Effector CD4-positive, alpha-beta T cell (primary cell): ENCODE results near the gene UFM1.
"Not testable (repeated sequence)": the region's sequence is repeated elsewhere in the genome, so short reads cannot be mapped to it uniquely, and the experiment has no call there.

Experiments used
- DNase-seq: peaks from one replicate; pipeline ENCODE4 v3.0.0-alpha.2; 2020

UFM1 gene

DNA sequence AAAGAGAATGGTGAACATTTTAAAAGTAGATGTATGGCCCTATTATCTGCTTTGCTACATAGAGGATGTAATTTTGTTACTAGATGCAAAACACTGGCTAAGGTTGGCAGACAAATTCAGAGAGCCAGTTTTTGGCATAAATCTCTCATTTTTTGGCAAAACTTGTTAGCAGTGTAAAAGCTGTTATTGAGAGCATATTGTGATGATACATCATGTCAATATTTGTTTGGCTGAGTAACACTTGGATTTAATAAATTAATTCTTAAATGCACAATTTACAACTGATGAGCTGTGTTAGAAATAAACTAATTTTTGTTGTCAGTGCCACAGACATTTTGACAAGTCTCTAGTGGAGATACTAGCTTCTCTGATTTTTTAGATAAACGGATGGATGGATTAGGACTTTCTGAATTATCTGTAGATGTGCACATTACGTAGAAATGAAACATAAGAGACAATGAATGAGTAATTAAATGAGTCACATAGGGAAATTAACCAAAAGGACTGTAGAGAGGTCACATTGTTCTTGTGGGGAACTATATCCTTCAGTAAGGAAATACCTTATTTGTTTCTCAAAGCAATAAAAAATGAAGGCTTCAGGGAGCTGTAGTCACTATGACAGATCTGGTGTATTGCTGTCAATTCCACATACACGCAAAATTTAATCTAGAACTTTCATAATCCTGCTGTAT is 17.4 kb downstream of the UFM1 start:
- DNase-seq = no peak

GRCh38 chr13:38369058-38369457 is 19.4 kb downstream of the UFM1 start:
- DNase-seq = no peak

DNA sequence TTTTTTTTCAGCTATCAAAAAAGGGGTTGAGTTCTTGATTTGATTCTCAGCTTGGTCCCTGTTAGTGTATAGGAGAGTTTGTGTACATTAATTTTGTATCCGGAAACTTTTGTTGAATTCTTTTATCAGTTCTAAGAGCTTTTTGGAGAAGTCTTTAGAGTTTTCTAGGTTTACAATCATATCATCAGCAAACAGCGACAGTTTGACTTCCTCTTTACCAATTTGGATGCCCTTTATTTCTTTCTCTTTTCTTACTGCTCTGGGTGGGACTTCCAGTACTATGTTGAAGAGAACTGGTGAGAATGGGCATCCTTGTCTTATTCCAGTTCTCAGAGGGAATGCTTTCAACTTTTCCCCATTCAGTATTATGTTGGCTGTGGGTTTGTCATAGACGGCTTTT is 20.4 kb downstream of the UFM1 start:
- DNase-seq = not testable (repeated sequence)

DNA sequence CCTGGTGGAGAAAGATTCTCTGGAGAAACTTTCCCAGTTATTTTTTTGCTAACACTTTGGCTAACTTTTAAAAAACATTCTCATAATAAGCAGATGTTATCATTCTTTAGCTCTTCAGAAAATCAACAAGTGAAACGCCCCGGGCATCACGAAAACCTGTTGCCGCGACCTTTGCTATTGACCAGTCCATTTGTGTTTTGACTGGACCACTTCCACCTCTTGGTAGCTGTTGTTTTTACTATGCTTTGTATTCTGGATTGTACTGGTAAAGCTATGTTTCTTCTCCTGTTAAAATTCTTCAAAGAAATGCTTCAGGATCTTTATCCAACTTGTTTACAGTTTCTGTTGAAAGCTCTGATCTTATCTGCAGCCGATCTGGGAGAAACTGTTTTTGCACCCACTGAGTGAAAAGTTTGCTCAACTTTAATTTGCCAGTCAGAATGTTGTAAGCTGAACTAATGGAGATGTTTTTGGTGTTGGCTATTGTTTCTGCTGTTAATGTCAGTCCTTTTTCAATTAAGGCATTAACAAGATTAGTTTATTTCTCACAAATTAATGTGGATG is 23.3 kb downstream of the UFM1 start:
- no peak for DNase-seq

- no peak for DNase-seq
Observed at GRCh38 chr13:38376546-38376945, 26.9 kb downstream of the UFM1 start.

DNA sequence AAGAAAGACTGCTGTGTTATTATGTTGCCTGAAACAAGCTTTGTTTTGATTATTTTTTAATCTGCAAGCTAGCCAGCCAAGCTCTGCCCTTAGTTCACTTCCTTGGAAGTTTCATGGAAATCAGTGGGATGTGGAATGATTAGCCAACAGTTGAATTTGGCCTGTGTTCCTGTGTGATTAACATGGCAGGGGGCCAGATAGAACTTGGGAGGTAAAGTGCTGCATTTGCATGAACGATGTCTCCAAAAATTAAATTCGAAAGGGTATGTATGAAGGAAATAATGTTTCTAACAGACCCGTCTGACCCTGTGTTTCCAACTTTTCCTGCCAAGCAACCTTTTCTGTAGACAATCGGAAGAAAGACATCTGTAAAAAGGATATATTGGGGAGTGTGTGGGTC is 32.2 kb downstream of the UFM1 start:
- DNase-seq = no peak

GRCh38 chr13:38382946-38383345 is 33.3 kb downstream of the UFM1 start:
- no peak for DNase-seq

- no peak for DNase-seq
Observed at GRCh38 chr13:38384171-38384570, 34.5 kb downstream of the UFM1 start.

GRCh38 chr13:38385153-38385891 is 35.7 kb downstream of the UFM1 start:
- no peak for DNase-seq

DNA sequence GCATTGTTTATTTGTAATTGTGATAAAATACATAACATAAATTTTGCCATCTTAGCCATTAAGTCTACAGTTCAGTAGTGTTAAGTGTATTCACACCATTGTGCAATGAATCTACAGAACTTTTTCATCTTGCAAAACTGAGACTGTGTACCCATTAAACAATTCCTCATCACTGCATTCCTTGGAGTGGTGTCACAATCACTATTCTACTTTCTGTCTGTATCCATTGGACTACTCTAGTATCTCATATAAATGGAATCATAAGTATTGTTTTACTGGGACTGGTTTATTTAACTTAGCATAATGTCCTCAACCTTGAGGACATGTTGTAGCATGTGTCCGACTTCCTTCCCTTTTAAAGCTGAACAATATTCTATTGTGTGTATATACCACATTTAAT is 36.8 kb downstream of the UFM1 start:
- no peak for DNase-seq

DNA sequence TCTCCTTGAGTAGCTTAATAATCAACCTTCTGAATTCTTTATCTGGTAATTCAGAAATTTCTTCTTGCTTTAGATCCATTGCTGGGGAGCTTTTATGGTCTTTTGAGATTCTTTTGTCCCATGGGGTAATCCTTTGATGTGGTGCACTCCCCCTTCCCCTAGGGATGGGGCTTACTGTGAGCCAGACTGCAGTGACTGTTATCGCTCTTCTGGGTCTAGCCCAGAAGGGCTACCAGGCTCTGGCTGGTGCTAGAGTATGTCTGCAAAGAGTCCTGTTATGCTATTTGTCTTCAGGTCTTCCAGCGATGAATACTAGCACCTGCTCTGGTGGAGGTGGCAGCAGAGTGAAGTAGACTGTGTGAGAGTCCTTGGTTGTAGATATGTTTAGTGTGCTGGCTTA is 41.7 kb downstream of the UFM1 start:
- DNase-seq = no peak

GRCh38 chr13:38394777-38395496 is 45.3 kb downstream of the UFM1 start:
- no peak for DNase-seq

- no peak for DNase-seq
Observed at GRCh38 chr13:38395497-38395788, 45.8 kb downstream of the UFM1 start.

- DNase-seq = no peak
Observed at GRCh38 chr13:38398711-38399493, 49.3 kb downstream of the UFM1 start.

GRCh38 chr13:38399535-38399934 is 49.9 kb downstream of the UFM1 start:
- DNase-seq = no peak

GRCh38 chr13:38401276-38401675 is 51.6 kb downstream of the UFM1 start:
- no peak for DNase-seq

DNA sequence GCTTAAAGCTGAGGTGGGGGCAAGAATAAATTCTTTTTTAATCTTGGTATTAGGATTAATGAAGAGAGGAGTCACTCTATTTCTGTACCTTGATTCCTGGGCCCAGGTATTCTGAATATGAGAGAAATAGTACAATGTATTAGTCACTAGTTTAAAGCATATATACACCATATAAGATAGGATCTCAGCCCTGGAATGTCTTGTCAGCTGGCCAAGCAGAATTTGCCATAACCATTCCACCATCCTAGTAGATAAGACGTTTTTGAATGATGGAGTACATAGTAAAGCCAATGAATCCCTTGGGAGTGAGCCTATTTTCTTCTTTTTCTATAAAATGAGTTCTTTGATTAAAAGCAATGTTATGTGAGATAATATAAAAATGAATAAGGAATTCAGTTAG is 55.6 kb downstream of the UFM1 start:
- DNase-seq = no peak

DNA sequence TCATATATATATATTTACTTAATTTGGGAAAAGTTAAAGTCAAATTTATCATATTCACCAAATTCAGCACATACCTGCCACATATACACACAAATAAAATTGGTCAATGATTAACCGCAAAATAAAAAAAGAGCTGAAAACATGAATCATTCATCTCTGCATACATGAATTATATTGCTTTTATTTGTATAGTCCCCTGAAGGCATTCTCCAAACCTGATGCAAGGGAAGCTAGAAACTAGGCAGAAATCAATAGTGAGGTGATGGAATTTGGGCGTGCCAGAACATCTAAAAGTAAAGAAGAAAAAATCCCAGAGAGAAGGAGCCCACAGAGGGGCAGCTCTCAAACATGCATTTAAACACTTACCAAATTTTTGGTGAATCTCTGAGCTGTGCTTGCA is 60.1 kb downstream of the UFM1 start:
- no peak for DNase-seq

DNA sequence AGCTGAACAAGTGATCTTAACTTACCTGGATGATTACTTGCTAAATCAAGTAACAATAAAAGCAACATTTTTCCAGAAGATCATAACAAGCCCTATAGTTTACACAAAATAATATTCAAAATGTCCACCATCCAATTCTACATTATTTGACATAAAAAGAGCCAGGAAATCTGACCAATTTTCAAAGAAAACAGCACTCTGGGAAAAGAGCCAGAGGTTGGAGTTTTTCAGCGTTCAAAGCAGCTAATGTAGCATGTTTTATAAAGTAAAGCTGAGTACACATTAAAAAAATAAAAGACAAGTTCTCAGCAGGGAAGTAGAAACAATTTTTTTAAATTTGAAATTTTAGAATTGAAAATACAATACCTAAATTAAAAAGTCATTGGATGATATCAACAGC is 62.6 kb downstream of the UFM1 start:
- DNase-seq = no peak
